ENCODE measurements around the gene ESCO1.

Gene ESCO1

DNA sequence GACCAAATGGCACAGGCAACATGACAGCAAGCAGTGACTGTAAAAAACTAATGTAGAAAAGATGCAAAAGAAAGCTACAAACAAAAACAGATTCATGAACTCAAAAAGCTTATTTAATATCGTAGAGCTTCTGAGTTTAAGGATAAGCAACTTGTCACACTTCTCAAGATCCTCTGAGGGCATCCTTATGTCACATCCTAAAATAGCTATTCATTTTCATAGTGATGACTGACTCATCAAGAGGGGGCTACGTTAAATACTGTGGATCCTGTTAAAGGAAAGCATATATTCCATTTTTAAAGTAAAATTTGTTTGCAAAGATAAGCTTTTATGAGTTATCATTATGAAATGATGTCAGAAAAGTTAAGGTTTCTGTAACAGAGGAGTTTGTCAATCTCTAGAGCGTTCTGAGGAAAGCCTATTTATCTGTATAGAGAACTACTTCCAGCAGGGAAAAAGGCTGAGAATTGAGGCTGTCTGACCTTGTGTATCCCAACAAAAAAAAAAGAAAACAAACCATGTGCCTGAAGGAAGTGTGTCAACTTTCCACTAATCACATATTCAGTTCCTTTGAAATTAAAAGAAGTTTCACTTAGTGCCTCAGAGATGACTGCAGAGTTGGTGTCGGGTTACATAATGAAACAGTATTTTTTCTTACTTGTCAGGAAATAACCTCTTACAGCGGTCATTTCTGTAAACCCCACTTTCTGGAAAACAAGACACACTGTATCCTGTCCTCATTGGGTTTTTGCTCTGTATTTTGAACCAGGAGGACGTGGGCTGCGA, 115.5 kb downstream of the ESCO1 start:
- peaks cover 7% of the 10 kb centered on the region for H3K4me1 ChIP-seq (ENCODE audit: control insufficient read depth, insufficient read depth, low read length)
- no peaks in the 10 kb centered on the region for H3K27me3 ChIP-seq (replicated peaks; ENCODE audit: control insufficient read depth, insufficient read depth, low read length)
- H3K4me3 ChIP-seq (ENCODE audit: low read length): no peak overlapping the region
- H3K36me3 ChIP-seq (ENCODE audit: control insufficient read depth, insufficient read depth, low read length, severe bottlenecking): peaks cover 2% of the 10 kb centered on the region
- H3K9ac ChIP-seq (ENCODE audit: low read length): no peak overlapping the region
- no peaks in the 10 kb centered on the region for H3K9me3 ChIP-seq (ENCODE audit: control insufficient read depth, low read length)
- DNase-seq (ENCODE audit: low read depth): peak; percentile 48

DNA sequence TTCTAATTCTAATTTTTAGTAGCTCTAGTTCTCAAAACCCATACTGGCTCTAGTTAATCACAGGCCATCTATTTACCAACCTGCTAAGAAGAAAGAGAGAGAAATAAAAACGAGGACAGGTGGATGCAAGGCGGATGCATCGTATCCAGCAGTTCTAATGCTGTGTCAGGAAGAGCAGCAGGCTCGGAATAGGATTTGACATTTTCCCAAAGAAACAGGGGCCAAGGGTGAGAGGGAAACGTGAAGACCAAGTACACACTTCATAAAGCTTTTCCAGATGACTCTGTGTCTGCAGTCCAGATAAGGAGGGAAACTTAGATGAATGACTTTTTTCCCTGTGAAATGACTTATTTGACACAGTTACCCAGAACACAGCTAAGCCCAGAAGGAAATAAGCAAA, 117.5 kb downstream of the ESCO1 start:
- H3K4me3 ChIP-seq (ENCODE audit: low read length): no peak overlapping the region
- no peaks in the 10 kb centered on the region for H3K9me3 ChIP-seq (ENCODE audit: control insufficient read depth, low read length)
- H3K27me3 ChIP-seq (replicated peaks; ENCODE audit: control insufficient read depth, insufficient read depth, low read length): no peaks in the 10 kb centered on the region
- no peaks in the 10 kb centered on the region for H3K36me3 ChIP-seq (ENCODE audit: control insufficient read depth, insufficient read depth, low read length, severe bottlenecking)
- DNase-seq (ENCODE audit: low read depth): no peak
- peaks cover 7% of the 10 kb centered on the region for H3K4me1 ChIP-seq (ENCODE audit: control insufficient read depth, insufficient read depth, low read length)
- no peak overlapping the region for H3K9ac ChIP-seq (ENCODE audit: low read length)

DNA sequence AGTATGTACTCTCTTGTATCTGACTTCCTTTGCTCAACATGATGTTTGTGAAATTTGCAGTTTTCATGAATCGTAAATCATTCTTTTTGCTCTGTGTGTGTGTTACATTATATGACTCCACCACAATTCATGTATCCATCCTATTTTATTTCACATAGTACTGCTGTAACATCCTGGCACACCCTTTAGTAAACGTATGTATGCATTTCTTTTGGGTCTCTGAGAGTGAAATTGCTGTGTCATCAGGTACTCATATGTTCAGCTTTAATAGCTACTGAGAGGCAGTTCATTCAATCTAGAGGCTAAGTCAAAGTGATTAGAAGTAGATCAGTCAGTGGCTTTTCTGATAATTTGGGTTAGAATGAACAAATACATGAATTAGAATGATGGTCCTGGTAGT, 118.8 kb downstream of the ESCO1 start:
- Histone ChIP-seq H3K4me1 (ENCODE audit: control insufficient read depth, insufficient read depth, low read length) (peaks cover 7% of the 10 kb centered on the region), H3K9ac (ENCODE audit: low read length) (no peak overlapping the region), H3K9me3 (ENCODE audit: control insufficient read depth, low read length) (no peaks in the 10 kb centered on the region), H3K27me3 (replicated peaks; ENCODE audit: control insufficient read depth, insufficient read depth, low read length) (no peaks in the 10 kb centered on the region), H3K36me3 (ENCODE audit: control insufficient read depth, insufficient read depth, low read length, severe bottlenecking) (no peaks in the 10 kb centered on the region), H3K4me3 (ENCODE audit: low read length) (no peak overlapping the region)
- no peak for DNase-seq (ENCODE audit: low read depth)

DNA sequence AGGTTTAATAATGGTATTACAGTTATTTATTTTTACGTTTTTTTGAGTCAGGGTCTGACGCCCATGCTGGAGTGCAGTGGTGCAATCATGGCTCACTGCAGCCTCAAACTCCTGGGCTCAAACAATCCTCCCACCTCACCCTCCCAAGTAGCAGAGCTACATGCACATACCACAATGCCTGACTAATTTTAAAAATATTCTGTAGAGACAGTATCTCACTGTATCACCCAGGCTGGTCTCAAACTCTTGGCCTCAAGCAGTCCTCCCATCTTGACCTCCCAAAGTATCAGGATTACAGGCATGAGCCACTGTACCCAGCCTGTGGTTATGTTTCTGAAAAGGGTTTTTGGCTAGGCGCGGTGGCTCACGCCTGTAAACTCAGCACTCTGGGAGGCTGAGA, 120.8 kb downstream of the ESCO1 start:
- H3K4me1 ChIP-seq (ENCODE audit: control insufficient read depth, insufficient read depth, low read length): no peaks in the 10 kb centered on the region
- DNase-seq (ENCODE audit: low read depth): no peak
- H3K9me3 ChIP-seq (ENCODE audit: control insufficient read depth, low read length): no peaks in the 10 kb centered on the region
- no peak overlapping the region for H3K9ac ChIP-seq (ENCODE audit: low read length)
- no peaks in the 10 kb centered on the region for H3K27me3 ChIP-seq (replicated peaks; ENCODE audit: control insufficient read depth, insufficient read depth, low read length)
- no peak overlapping the region for H3K4me3 ChIP-seq (ENCODE audit: low read length)
- no peaks in the 10 kb centered on the region for H3K36me3 ChIP-seq (ENCODE audit: control insufficient read depth, insufficient read depth, low read length, severe bottlenecking)

Data from adipocyte (in vitro differentiated cells).